HG03565 (cell line): ENCODE results near the gene CCDC102A.

Experiments used
- ATAC-seq: cut with Tn5 transposase; IDR thresholded peaks from one replicate; pipeline ENCODE4 v1.9.1; 2021; ENCODE audit warnings: mild to moderate bottlenecking, moderate library complexity; ENCODE audit not compliant: unreplicated experiment

The CCDC102A gene

GRCh38 chr16:57479976-57480753, 56.2 kb downstream of the CCDC102A start:
- no peak for ATAC-seq

GRCh38 chr16:57479205-57479975, 57.0 kb downstream of the CCDC102A start:
- no peak for ATAC-seq

GRCh38 chr16:57478396-57479204, 57.8 kb downstream of the CCDC102A start:
- ATAC-seq: no peak

GRCh38 chr16:57477531-57478202, 58.7 kb downstream of the CCDC102A start:
- no peak for ATAC-seq

- ATAC-seq: no peak
Observed at GRCh38 chr16:57476546-57477410, 59.6 kb downstream of the CCDC102A start.

- peak; percentile 91 for ATAC-seq
Observed at GRCh38 chr16:57475711-57476339, 60.5 kb downstream of the CCDC102A start.

GRCh38 chr16:57474671-57475661, 61.4 kb downstream of the CCDC102A start:
- ATAC-seq: no peak

- no peak for ATAC-seq
Observed at GRCh38 chr16:57473906-57474305, 62.5 kb downstream of the CCDC102A start.

GRCh38 chr16:57473176-57473840, 63.1 kb downstream of the CCDC102A start:
- ATAC-seq: no peak

- no peak for ATAC-seq
Observed at GRCh38 chr16:57472665-57473060, 63.7 kb downstream of the CCDC102A start.

GRCh38 chr16:57471852-57472664, 64.3 kb downstream of the CCDC102A start:
- no peak for ATAC-seq

GRCh38 chr16:57471209-57471608, 65.2 kb downstream of the CCDC102A start:
- ATAC-seq: no peak

- ATAC-seq: no peak
Observed at GRCh38 chr16:57470711-57471110, 65.7 kb downstream of the CCDC102A start.

GRCh38 chr16:57469917-57470470, 66.4 kb downstream of the CCDC102A start:
- ATAC-seq: no peak

GRCh38 chr16:57469046-57469445, 67.3 kb downstream of the CCDC102A start:
- no peak for ATAC-seq

- ATAC-seq: no peak
Observed at GRCh38 chr16:57468346-57468745, 68.0 kb downstream of the CCDC102A start.
